Hypothalamus (tissue), 51 donors: ENCODE results near the gene THAP6.

ENCODE experiments used
- DNase-seq, 51 donors: peaks; one replicate each; lab custom pipeline; 2025; lab: John Stamatoyannopoulos, UW

THAP6 gene

DNA sequence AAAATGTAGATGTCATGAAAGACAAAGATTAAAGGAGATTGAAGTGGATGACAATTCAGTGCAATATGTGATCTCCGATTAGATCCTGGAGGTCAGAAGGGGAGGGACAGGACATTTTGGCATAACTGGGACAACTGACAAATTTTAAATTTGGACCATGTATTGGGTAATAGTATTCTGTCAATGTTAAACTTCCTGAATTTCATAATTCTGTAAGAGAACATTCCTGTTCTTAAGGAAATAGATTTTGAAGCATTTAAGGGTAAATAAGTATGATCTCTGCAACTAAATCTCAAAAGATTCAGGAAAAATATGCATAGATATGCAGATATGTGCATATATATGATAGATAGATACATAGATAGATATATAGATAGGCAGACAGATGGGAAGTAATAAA lies 52.6 kb downstream of the THAP6 start:
- DNase-seq = no peak

DNA sequence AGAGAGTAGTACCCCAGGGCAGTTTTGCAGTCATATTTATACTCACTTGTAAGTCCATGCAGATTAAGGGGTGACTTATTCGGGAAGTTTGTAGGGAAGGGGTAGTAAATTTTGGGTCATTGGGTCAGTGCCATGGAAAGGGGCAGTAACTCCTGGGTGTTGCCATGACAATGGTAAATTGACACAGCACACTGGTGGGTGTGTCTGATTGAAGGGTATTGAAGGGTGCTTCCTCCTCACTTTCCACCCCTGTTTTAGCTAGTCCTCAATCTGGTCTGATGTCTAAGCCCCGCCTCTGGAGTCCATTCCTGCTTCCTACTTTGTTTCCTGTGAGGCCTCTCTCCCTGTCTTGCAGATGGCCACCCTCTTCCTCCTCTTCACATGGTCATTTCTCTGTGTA lies 53.5 kb downstream of the THAP6 start:
- DNase-seq = no peak
